ENCODE data around the gene PRSS27.
"Not testable (repeated sequence)": the region's sequence is repeated elsewhere in the genome, so short reads cannot be mapped to it uniquely, and the experiment has no call there.

Gene PRSS27

GRCh38 chr16:2728034-2728433 is 8.0 kb upstream of the PRSS27 start:
- in situ Hi-C loops (cut with MboI; ENCODE audit: low sequenced_read_pairs), result no loop called here

DNA sequence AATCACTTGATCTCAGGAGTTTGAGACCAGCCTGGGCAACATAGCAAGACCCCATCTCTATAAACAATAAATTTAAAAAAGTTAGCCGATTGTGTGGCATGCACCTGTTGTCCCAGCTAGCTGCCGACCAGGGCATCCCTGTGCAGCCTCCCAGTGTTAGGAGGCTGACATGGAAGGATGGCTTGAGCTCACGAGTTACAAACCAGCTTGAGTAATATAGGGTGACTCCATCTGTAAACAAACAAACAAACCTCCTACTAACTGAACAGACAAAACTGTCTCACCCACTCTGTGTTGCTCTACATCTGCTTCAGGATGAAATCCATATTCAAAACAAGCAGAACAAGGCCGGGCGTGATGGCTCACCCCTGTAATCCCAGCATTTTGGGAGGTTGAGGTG is 6.9 kb upstream of the PRSS27 start:
- in situ Hi-C loops (cut with MboI; ENCODE audit: low sequenced_read_pairs), result no loop called here

GRCh38 chr16:2724816-2725348 is 4.9 kb upstream of the PRSS27 start:
- in situ Hi-C loops (cut with MboI; ENCODE audit: low sequenced_read_pairs), result no loop called here

DNA sequence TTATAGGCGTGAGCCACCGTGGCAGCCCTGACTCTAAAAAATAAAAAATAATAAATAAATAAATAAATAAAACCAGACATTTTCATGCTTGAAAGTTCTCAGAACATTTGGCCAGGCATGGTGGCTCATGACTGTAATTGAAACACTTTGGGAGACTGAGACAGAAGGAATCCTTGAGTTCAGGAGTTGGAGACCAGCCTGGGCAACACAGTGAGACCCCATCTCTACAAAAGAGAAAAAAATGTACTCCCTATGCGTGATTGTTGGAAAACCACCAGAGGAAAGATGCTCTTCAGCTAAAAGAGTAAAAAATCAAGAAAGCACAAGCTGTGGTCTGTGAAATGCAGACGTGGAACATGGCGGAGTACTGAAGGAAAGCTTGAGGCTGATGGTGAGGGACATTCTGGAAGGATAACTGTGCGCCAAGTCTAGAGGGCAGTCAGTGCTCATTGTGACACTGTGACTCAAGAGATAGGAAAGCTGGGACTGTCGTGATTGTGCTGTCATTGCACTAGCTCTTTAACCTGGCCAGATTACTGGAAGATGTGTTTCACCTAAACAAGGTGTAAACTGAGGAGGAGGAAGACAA is 4.2 kb upstream of the PRSS27 start:
- in situ Hi-C loops (cut with MboI; ENCODE audit: low sequenced_read_pairs), result no loop called here

- in situ Hi-C loops (cut with MboI; ENCODE audit: low sequenced_read_pairs), result not testable (repeated sequence)
These were observed 1.7 kb upstream of the PRSS27 start for GRCh38 chr16:2721634-2722173.

DNA sequence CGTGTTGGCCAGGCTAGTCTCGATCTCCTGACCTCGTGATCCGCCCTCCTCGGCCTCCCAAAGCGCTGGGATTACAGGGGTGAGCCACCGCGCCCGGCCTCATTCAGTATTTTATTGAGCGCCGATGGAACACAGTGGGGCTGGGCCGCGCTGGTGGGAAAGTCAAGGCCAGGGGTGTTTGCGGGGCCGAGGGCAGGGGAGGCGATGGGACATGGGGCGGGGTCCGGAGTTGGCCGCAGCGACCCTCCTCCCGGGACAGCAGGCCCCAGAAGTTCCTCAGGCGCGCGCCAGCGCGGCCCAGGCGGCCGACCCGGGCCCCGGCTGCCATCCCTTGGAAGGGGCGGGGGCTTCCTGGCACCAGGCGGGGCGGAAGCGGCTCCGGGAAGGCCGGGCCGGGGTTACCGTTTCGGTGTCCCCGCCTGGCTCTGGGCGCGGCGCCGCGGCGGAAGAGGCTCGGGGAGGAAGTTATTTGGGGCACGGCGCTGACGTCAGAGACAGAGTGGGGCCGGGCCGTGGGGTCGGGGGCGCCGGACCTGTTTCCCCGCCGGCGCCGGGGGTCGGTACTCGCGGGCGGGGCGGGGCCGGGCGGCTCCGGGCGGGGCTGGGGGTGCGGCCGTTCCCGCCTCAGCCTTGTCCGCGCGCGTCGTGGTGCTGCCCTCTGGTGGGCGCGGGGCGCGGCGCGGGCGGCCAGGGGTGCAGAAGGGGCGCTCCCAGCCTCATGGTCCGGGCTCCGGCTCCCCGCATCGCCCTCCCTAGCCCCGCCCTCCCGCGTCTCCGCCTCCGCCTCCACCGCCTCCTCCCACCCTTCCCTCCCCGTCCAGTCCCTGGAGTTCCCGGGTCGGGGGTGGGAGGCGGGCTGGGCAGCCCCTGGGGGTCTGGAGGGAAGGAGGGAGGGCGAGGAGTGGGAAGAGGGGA is 952 bp upstream of the PRSS27 start:
- in situ Hi-C loops (cut with MboI; ENCODE audit: low sequenced_read_pairs), result no loop called here

GRCh38 chr16:2719328-2720063 is 528 bp downstream of the PRSS27 start:
- in situ Hi-C loops (cut with MboI; ENCODE audit: low sequenced_read_pairs), result no loop called here

- in situ Hi-C loops (cut with MboI; ENCODE audit: low sequenced_read_pairs), result no loop called here
These were observed 2.4 kb downstream of the PRSS27 start for GRCh38 chr16:2717383-2718263.

DNA sequence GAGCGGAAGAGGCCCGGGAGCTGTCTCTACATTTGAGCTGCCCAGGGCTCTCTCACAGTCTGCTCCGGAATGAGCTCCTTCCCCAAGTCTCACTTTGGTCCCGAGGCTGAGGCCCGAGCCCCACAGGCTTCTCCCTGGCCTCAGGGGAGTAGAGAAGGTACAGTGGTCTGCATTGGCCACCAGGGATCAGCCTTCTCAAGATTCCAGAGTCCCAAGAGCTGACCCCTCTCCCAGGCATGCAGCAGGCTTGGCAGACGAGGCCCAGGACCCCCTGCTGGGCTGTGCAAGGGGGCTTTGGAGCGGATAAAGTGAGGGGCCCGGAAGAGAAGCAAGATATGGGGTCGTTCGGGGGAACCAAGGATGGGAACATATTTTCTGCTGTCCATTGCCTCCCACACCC is 3.1 kb downstream of the PRSS27 start:
- in situ Hi-C loops (cut with MboI; ENCODE audit: low sequenced_read_pairs), result no loop called here

- in situ Hi-C loops (cut with MboI; ENCODE audit: low sequenced_read_pairs), result no loop called here
These were observed 3.8 kb downstream of the PRSS27 start for GRCh38 chr16:2715966-2716885.

DNA sequence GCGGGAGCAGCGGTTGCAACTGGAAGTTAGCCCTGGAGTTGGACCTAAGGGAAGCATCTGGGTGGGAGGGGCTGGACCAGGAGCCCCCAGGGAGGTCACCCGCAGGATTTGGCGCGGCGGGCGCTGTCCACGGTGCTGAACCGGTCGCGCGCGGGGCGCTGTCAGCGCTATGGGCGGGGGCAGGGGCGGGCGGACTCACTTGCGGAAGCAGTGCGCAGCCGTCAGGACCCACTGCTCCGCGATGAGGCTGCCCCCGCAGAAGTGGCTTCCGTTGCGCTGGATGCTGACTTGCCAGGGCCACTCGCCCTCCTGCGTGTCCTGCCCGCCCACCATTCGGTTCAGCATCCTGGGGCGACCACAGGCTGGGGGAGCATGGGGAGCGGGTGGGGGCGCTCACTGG is 4.5 kb downstream of the PRSS27 start:
- in situ Hi-C loops (cut with MboI; ENCODE audit: low sequenced_read_pairs), result no loop called here

- in situ Hi-C loops (cut with MboI; ENCODE audit: low sequenced_read_pairs), result no loop called here
These were observed 5.0 kb downstream of the PRSS27 start for GRCh38 chr16:2715064-2715463.

- in situ Hi-C loops (cut with MboI; ENCODE audit: low sequenced_read_pairs), result no loop called here
These were observed 5.8 kb downstream of the PRSS27 start for GRCh38 chr16:2713985-2714774.

DNA sequence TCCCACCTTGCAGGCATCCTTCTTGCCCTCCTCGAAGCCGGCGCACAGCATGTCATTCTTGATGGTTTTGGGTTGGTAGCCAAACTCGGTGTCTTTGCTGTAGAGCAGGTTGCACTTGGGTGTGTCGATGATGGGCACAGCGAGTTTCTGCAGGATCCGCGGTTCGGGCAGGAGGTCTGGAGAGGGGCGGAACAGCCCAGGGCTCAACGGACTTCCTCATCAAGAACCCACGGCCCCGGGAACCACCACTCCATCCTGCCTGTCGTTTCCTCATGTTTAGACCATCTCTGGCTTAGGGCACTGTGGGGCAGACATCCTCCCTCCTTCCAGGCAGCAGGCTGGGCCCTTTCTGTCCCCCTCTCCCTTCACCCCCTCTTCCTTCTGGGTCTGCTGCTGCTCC is 6.5 kb downstream of the PRSS27 start:
- in situ Hi-C loops (cut with MboI; ENCODE audit: low sequenced_read_pairs), result no loop called here

- in situ Hi-C loops (cut with MboI; ENCODE audit: low sequenced_read_pairs), result no loop called here
These were observed 7.5 kb downstream of the PRSS27 start for GRCh38 chr16:2712546-2712945.

DNA sequence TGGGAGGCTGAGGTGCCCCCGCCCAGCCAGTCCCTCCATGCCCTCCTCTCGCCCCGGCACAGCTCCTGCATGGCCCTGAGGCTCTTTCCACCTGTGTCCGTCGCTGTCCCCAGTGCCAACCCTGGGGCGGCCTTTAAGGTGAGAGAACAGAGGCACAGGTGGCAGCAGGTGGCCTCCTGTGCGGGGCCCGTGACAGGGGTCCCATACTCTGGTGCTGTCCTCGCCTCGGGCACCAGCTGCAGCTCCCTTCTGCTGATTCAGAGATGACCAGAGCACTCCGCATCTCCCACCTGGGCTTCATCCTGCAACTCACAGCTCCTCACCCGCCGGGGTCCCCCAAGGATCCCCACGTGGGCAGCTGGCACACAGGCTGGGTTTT is 8.0 kb downstream of the PRSS27 start:
- in situ Hi-C loops (cut with MboI; ENCODE audit: low sequenced_read_pairs), result no loop called here

- in situ Hi-C loops (cut with MboI; ENCODE audit: low sequenced_read_pairs), result no loop called here
These were observed 8.5 kb downstream of the PRSS27 start for GRCh38 chr16:2711370-2712062.

DNA sequence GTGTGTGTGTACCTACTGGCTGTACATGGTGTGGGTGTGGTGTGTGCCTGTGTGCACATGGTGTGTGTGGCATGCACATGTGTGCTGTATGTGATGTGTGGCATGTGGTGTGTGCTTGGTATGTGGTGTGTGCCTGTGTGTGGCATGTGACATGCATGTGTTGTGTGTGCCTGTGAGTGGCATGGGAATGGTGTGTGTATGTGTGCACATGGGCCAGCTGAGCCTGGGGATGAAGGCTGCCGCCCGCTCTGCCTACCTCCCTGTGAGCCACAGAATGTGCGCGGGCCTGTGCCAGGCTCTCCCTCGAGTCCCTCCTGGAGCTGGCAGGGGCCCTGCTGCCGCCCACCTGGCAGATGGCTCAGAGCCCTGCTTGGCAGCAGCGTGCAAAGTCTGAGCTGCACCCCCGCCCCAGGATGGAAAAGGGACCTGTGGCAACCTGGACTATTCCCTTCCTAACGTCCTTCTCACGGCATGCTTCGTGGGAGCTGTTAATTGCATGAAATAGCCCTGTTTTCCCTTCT is 9.3 kb downstream of the PRSS27 start:
- in situ Hi-C loops (cut with MboI; ENCODE audit: low sequenced_read_pairs), result no loop called here
